ENCODE measurements around the gene GRIP2.

GRIP2 gene

GRCh38 chr3:14539742-14540491 is at the start of gene GRIP2:
TSS of gene GRIP2 (minus strand) at chr3:14540342. CDS start at chr3:14540308, 34 bp downstream.
- no peak for DNase-seq (ENCODE audit: low spot score)

- no peak for DNase-seq (ENCODE audit: low spot score)
Measured at GRCh38 chr3:14588425-14589112, 48.4 kb upstream of the GRIP2 start.

GRCh38 chr3:14587740-14588360 is 47.7 kb upstream of the GRIP2 start:
- no peak for DNase-seq (ENCODE audit: low spot score)

GRCh38 chr3:14586611-14587010 is 46.5 kb upstream of the GRIP2 start:
- no peak for DNase-seq (ENCODE audit: low spot score)

GRCh38 chr3:14583548-14584091 is 43.5 kb upstream of the GRIP2 start:
- no peak for DNase-seq (ENCODE audit: low spot score)

DNA sequence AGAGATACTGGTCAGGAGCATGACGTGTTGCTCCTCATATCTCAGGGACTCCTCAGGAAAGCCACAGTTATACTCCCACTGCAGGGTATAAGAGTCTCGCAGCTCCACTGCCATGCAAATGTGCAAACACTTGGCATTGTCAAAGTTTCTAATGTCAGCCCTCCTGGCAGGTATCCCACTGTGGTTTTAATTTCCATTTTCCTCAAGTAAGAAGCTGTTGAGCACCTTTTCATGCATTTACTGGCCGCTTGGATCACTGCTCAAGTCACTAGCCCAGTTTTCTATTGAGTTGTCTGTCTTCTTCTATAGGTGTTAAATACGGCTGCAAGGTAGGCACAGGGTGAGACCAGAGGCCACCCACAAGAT is 41.9 kb upstream of the GRIP2 start:
- no peak for DNase-seq (ENCODE audit: low spot score)

- DNase-seq (ENCODE audit: low spot score) = no peak
Measured at GRCh38 chr3:14581334-14582044, 41.3 kb upstream of the GRIP2 start.

GRCh38 chr3:14577897-14578296 is 37.8 kb upstream of the GRIP2 start:
- DNase-seq (ENCODE audit: low spot score) = no peak

DNA sequence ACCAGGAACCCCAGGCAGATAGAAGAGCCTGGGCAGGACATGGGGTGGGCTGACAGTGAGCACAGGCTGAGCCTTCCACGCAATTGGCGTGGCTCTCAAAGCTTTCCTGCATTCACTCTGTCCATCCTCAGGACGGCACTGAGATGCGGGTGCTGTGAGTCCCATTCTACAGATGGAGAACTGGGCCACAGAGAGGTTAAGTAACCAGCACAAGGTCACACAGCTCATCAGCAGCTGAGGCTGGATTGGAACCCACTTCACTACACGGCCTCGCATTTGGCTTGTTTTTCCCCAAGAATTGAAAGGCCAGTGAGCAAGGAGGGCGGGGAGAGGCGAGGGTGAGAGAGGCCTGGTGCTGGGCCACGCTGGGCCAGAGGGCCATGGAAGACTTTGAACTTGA is 36.0 kb upstream of the GRIP2 start:
- no peak for DNase-seq (ENCODE audit: low spot score)

- no peak for DNase-seq (ENCODE audit: low spot score)
Measured at GRCh38 chr3:14574183-14574582, 34.0 kb upstream of the GRIP2 start.

DNA sequence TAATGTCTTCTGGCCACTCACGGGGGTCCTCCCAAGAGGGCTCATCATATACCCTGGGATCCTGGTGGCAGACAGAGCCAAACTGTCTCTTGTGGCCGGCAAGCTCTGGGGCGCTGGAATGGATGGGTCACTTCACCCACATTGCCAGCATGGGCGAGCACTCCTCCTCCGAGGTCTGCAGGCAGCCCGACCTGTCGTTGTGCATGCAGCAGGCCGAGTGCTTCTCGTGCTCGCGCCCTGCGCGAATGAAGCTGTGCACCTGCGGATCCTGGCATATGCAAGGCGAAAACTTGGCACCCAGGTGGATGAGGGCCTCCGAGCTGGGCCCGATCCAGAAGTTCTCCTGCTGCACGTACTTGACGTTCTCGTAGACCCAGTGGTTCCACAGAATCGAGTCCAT is 33.6 kb upstream of the GRIP2 start:
- no peak for DNase-seq (ENCODE audit: low spot score)

- no peak for DNase-seq (ENCODE audit: low spot score)
Measured at GRCh38 chr3:14570864-14571263, 30.7 kb upstream of the GRIP2 start.

- DNase-seq (ENCODE audit: low spot score) = no peak
Measured at GRCh38 chr3:14570089-14570488, 29.9 kb upstream of the GRIP2 start.

DNA sequence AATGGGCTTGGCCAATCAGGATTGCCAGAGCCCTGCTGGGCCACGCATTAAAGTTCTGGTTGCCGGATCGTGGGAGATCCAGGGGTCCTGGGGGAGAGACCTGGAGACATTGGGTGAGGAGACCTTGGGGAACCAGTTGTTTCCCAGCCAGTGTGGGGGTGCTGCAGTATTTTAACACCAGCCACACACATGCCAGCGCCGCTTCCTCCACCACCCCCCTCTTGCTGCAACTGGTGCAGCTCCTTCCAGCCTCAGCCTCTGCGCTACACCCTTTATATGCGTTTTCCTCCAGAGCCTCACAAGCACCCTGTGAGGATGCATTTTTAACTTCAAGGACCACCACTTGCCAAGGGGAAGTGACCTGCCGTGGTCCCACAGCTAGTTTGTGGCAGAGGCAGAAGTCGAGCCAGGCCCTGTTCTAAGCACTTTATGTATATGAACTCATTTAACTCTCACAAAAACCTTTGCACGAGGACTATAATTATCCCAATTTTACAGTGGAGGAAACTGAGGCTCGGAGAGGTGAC is 29.4 kb upstream of the GRIP2 start:
- DNase-seq (ENCODE audit: low spot score) = no peak

DNA sequence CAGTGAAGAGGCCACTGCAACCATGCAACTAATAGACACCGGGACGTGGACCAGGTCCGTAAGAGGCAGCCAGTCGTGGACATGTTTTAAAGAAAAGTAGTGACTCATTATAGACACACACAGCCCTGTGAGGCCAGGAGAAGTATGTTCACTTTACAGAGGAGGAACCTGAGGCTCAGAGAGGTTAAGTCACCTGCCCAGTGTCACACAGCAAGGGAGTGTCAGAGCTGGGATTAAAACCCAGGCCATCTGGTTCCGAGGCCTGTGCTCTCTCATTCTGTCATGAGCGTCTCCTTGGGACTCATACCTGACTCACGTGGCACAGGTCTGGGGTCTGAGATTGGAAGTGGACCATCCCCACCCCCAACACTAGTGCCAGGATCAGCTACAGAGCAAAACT is 28.1 kb upstream of the GRIP2 start:
- DNase-seq (ENCODE audit: low spot score) = no peak

- no peak for DNase-seq (ENCODE audit: low spot score)
Measured at GRCh38 chr3:14566812-14567211, 26.7 kb upstream of the GRIP2 start.

- no peak for DNase-seq (ENCODE audit: low spot score)
Measured at GRCh38 chr3:14565868-14566588, 25.9 kb upstream of the GRIP2 start.

DNA sequence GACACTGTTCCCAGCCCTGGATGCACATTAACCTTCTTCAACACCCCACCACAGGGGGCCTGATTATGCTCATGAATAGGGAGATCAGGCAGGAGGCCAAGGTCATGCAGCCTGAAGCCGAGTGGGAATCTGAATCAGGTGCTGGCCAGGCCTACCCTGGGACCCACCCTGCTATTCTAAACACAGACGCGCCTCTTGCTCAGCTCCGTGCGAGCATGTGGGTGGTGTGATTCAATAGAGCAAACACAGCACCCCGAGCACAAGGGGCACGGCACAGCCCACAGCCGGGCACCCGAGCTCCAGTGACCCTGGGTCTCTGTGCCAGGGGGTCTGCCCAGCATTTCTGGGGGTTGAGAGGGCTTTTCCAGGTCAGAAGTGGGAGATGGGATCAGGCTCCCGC is 24.6 kb upstream of the GRIP2 start:
- no peak for DNase-seq (ENCODE audit: low spot score)

DNA sequence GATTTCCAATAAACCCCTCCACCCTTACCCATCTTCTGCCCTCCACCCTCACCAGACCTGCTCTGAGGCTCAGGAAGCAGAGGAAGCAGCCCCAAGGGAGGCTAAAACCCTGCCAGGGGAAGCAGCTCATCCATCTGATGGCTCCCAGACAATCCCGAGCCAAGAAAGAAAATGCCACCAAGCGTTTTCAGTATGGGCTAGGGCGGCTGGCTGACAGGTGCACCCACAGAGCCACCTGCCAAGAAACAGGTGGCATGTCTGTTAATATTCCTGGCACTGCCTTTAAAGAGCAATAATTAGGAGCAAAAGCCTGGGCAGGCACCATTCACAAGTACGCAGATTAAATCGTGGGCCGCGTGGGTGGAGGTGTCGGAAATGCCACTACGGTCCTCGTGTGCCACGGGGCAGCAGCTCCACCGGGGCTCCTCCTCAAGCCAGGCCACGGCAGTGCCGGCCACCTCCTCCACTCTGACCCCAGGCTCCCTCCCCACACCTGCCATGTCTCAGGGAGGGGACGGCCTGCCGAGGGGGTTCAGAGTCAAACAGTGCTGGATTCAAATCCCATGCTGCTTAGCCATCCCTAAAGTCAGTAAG is 23.9 kb upstream of the GRIP2 start:
- DNase-seq (ENCODE audit: low spot score) = peak; percentile 66

- DNase-seq (ENCODE audit: low spot score) = no peak
Measured at GRCh38 chr3:14562121-14562890, 22.2 kb upstream of the GRIP2 start.
